Measurements from ENCODE around the gene TNFAIP2. TPM values are rescaled to one million over a fixed set of nuclear protein-coding genes. Genes with fewer than 3 reads are reported as not detected.

The TNFAIP2 gene
- total RNA-seq, 4 donors from 2014 or later = 14.8 to 72.9 (median 22.3) TPM

DNA sequence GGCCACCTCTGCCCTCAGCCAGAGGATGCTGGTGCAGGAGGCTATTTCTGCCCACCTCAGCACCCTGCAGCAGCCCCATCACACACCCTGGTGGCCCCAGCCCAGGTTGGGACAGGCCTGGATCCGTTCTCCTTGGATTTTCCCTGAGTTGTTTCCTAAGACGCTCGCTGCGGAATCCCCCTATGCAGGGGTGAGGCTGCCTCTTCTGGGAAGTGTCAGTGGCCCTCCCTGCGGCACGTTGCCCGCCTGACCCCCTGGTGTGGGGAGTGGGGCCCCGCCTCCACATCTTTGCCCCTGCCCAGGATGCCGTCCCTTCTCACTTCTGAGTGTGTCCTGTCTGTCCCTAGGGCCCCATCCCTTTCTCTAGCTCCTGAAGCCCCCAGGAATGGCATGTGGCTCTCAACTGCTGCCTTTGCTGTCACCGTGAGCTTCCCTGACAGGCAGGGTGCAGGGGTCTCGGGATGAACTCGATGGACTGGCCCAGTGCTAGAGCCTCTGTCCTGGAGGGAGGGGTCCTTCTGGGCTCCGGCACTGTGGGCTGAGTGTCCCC is 29.3 kb upstream of the TNFAIP2 start:
- in situ Hi-C loops (cut with MboI; ENCODE audit: low sequenced_read_pairs in 4 of 4) = loop anchor here in 1 of 4 donors (25.0 kb wide), 1 partner anchor 193 kb away; no protein-coding TSS in a partner anchor
- Histone ChIP-seq H3K4me3 (peak overlapping the region in 1 of 4 donors; percentile 15), H3K36me3 (no peaks in the 10 kb centered on the region), H3K4me1 (peaks cover 0 to 8% of the 10 kb centered on the region in 2 donors), H3K27ac (peak overlapping the region in 1 of 4 donors; percentile 46), H3K27me3 (no peaks in the 10 kb centered on the region), H3K9me3 (no peaks in the 10 kb centered on the region)
- intact Hi-C loops (cut with DNase I; ENCODE audit: low total_unique reads) = no loop called here
- TF ChIP-seq, protein P1, sequence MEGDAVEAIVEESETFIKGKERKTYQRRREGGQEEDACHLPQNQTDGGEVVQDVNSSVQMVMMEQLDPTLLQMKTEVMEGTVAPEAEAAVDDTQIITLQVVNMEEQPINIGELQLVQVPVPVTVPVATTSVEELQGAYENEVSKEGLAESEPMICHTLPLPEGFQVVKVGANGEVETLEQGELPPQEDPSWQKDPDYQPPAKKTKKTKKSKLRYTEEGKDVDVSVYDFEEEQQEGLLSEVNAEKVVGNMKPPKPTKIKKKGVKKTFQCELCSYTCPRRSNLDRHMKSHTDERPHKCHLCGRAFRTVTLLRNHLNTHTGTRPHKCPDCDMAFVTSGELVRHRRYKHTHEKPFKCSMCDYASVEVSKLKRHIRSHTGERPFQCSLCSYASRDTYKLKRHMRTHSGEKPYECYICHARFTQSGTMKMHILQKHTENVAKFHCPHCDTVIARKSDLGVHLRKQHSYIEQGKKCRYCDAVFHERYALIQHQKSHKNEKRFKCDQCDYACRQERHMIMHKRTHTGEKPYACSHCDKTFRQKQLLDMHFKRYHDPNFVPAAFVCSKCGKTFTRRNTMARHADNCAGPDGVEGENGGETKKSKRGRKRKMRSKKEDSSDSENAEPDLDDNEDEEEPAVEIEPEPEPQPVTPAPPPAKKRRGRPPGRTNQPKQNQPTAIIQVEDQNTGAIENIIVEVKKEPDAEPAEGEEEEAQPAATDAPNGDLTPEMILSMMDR (IDR thresholded peaks at IDR 0.05 in 4 of 5, conservative IDR thresholded peaks at IDR 0.05 in 1 of 5) = no peak
- TF ChIP-seq POLR2A (IDR thresholded peaks at IDR 0.05) = no peak
- ATAC-seq = no peak
- no peak for DNase-seq

DNA sequence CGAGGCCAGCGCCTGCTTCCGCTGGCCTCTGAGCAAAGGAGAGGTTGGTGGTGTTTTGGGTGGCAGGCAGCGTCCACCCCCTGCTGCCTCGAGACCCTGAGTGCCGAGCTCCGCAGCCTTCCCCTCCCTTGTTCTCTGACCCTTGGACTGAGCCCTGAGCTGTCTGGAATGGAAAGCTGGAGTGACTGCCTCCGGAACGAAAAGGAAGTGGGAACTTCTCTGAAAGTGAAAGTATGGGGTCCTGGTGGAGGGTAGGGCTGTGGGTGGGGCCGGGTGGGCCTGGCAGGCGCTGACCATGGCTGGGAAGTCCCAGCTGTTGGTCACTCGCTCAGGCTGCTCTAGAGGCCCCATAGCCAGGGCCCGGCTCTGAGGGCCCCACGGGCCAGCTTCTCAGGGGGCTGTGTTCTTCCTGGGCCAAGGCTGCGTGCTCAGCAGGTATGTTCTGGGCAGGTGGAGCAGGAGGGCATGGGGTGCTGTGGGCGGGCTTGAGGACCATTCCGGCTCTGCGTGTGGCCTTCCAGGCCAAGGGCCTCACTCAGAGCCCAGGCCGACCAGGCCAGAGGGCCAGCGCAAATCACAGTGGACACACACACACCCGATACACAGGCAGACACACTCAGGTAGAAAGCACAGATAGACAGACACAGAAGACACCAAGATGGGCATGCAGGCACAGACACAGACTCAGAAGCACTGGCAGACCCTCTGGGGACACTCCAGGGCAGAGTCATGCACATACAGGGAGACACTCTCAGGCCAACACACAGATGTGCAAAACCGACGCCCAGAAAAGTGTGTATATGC is 28.7 kb upstream of the TNFAIP2 start, which contains the start of gene EXOC3L4:
TSS of gene EXOC3L4 (plus strand) at position 320 of the 804 bp plus-strand sequence. CDS start 5,495 bp downstream, outside the sequence.
- in situ Hi-C loops (cut with MboI; ENCODE audit: low sequenced_read_pairs in 4 of 4) = loop anchor here in 1 of 4 donors (25.0 kb wide), 1 partner anchor 193 kb away; no protein-coding TSS in a partner anchor
- DNase-seq = no peak
- H3K4me3 ChIP-seq = peak within 1 kb of the TSS in 2 of 4 donors; percentile 5 to 15
- H3K36me3 ChIP-seq = no peaks in the 10 kb centered on the region
- peaks cover 0 to 8% of the 10 kb centered on the region in 2 donors for H3K4me1 ChIP-seq
- no peak for TF ChIP-seq POLR2A (IDR thresholded peaks at IDR 0.05)
- TF ChIP-seq, protein P1 (IDR thresholded peaks at IDR 0.05 in 4 of 5, conservative IDR thresholded peaks at IDR 0.05 in 1 of 5) = no peak
- no peaks in the 10 kb centered on the region for H3K27me3 ChIP-seq
- no peaks in the 10 kb centered on the region for H3K9me3 ChIP-seq
- ATAC-seq = no peak
- intact Hi-C loops (cut with DNase I; ENCODE audit: low total_unique reads) = no loop called here
- peak within 1 kb of the TSS in 1 of 4 donors; percentile 46 for H3K27ac ChIP-seq

DNA sequence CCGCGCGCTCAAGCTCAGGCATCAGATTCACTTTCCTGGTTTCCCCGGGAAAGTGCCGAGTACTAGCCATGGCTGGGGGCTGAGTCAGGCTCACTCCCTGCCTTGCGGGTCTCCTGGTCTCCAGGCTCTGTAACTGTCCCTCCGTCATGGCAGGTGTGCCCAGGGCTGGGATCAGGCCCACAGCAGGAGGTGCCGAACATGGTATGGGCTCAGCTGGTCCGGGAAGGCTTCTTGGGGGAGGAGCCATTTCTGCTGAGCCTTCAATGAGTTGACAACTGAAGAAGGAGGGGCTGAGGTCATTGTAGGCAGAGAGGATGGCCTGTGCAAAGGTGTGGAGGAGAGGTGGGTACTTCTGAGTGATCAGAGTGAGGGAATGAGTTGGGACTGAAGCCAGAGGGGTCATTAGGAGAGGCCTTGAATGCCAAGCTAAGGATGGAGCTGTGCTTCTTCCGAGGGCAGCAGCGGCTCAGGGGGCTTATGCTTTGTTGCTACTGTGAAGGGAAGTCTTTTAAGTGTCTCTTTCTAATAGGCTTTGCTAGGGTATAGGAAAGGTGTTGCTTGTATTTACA is 28.0 kb upstream of the TNFAIP2 start:
- TF ChIP-seq, protein P1 (IDR thresholded peaks at IDR 0.05 in 4 of 5, conservative IDR thresholded peaks at IDR 0.05 in 1 of 5) = no peak
- no peak for TF ChIP-seq POLR2A (IDR thresholded peaks at IDR 0.05)
- ATAC-seq (no peak), DNase-seq (no peak)
- intact Hi-C loops (cut with DNase I; ENCODE audit: low total_unique reads) = no loop called here
- in situ Hi-C loops (cut with MboI; ENCODE audit: low sequenced_read_pairs in 4 of 4) = loop anchor here in 1 of 4 donors (25.0 kb wide), 1 partner anchor 192 kb away; no protein-coding TSS in a partner anchor
- H3K36me3 ChIP-seq = no peaks in the 10 kb centered on the region
- no peak overlapping the region for H3K27ac ChIP-seq
- H3K27me3 ChIP-seq = peaks cover 0 to 3% (median 0%) of the 10 kb centered on the region in 3 donors
- no peak overlapping the region for H3K4me3 ChIP-seq
- peaks cover 0 to 8% of the 10 kb centered on the region in 2 donors for H3K4me1 ChIP-seq
- H3K9me3 ChIP-seq = no peaks in the 10 kb centered on the region

DNA sequence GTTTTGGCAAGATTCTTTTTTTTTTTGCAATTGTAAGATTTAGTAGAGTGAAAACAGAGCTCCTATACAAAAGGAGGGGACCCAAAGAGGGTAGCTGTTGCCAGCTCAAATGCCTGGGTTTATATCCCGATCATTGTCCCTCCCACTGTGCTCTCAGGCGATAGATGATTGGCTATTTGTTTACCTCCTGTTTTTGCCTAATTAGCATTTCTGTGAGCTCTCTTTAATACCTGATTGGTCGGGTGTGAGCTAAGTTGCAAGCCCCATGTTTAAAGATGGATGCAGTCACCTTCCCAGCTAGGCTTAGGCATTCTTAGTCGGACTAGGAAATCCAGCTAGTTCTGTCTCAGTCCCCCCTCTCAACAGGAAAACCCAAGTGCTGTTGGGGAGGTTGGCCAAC is 26.9 kb upstream of the TNFAIP2 start:
- Histone ChIP-seq H3K27ac (no peak overlapping the region), H3K36me3 (no peaks in the 10 kb centered on the region), H3K27me3 (peaks cover 3 to 12% (median 8%) of the 10 kb centered on the region in 3 donors), H3K4me1 (peaks cover 0 to 4% of the 10 kb centered on the region in 2 donors), H3K4me3 (no peak overlapping the region), H3K9me3 (no peaks in the 10 kb centered on the region)
- TF ChIP-seq, protein P1 (IDR thresholded peaks at IDR 0.05 in 4 of 5, conservative IDR thresholded peaks at IDR 0.05 in 1 of 5) = no peak
- no peak for TF ChIP-seq POLR2A (IDR thresholded peaks at IDR 0.05)
- in situ Hi-C loops (cut with MboI; ENCODE audit: low sequenced_read_pairs in 4 of 4) = loop anchor here in 1 of 4 donors (25.0 kb wide), 1 partner anchor 191 kb away; no protein-coding TSS in a partner anchor
- no peak for ATAC-seq
- intact Hi-C loops (cut with DNase I; ENCODE audit: low total_unique reads) = no loop called here
- no peak for DNase-seq
